Skeletal muscle satellite cell (primary cell): ENCODE results near the gene MGAT5B.
"Not testable (repeated sequence)": the region's sequence is repeated elsewhere in the genome, so short reads cannot be mapped to it uniquely, and the experiment has no call there.

Experiments
- H3K27me3 ChIP-seq: 2 replicates; pipeline ENCODE4 v1.7.0; 2013; ENCODE audit warnings: low read length; ENCODE audit not compliant: control insufficient read depth, insufficient read depth
- H3K36me3 ChIP-seq: 2 replicates; pipeline ENCODE4 v1.7.0; 2013; ENCODE audit warnings: mild to moderate bottlenecking, control low read depth, low read length; ENCODE audit not compliant: insufficient read depth
- H3K4me1 ChIP-seq: 2 replicates; pipeline ENCODE4 v1.7.0; 2013; ENCODE audit warnings: low read length; ENCODE audit not compliant: control insufficient read depth, insufficient read depth
- H3K4me2 ChIP-seq: 2 replicates; pipeline ENCODE4 v1.7.0; 2013; ENCODE audit warnings: mild to moderate bottlenecking, low read length
- H3K4me3 ChIP-seq: 2 replicates; pipeline ENCODE4 v1.7.0; 2013; ENCODE audit warnings: low read length
- H3K9ac ChIP-seq: 2 replicates; pipeline ENCODE4 v1.7.0; 2013; ENCODE audit warnings: mild to moderate bottlenecking, low read depth, low read length, moderate library complexity
- H3K9me3 ChIP-seq: replicated peaks from 2 replicates; pipeline ENCODE4 v1.7.0; 2013; ENCODE audit warnings: mild to moderate bottlenecking, control low read depth, low read length

The MGAT5B gene

DNA sequence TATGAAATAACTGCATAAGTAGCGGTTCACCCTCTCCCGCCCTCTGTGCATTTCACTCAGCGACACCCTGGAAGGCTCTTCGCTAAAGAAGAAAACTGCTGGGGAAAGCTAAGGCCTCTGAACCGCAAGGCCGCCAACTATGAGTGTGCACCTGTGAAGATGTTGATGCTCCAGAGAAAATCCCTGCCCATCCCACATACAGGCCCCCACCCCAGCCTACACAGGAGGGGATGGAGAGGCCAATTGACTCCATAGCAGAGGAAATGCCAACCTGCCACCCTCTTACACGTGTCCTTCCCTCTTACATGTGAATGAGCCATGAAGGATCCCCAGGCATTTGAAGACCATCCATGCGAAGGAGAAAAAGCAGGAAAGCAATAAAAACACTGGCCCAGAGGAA lies 104.8 kb downstream of the MGAT5B start:
- Histone ChIP-seq H3K27me3 (peaks cover 69% of the 10 kb centered on the region), H3K9ac (no peak overlapping the region), H3K4me3 (no peak overlapping the region), H3K4me2 (no peak overlapping the region), H3K4me1 (no peaks in the 10 kb centered on the region), H3K36me3 (no peaks in the 10 kb centered on the region), H3K9me3 (no peaks in the 10 kb centered on the region)

DNA sequence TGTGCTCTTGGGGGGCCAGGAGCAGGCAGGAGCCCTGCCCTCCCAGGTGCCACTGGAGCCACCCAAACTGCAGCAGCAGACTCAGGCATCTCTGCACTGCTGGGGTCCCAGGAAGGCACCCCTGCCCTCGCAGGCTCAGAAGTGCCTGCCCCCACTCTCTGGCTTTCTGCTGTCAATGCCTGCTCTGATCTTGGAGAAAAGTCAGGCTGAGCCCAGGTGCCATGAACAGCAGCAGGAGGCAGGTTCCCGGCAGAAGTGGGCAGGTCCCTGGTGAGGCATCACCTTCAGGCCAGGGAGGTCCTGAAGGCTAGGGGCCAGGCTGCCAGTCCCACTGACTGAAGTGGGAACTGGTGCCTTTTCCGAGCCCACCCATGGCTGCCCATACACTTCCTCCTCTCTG lies 106.5 kb downstream of the MGAT5B start:
- Histone ChIP-seq H3K27me3 (peaks cover 65% of the 10 kb centered on the region), H3K9me3 (no peaks in the 10 kb centered on the region), H3K4me2 (no peak overlapping the region), H3K4me1 (no peaks in the 10 kb centered on the region), H3K36me3 (no peaks in the 10 kb centered on the region), H3K4me3 (no peak overlapping the region), H3K9ac (no peak overlapping the region)

DNA sequence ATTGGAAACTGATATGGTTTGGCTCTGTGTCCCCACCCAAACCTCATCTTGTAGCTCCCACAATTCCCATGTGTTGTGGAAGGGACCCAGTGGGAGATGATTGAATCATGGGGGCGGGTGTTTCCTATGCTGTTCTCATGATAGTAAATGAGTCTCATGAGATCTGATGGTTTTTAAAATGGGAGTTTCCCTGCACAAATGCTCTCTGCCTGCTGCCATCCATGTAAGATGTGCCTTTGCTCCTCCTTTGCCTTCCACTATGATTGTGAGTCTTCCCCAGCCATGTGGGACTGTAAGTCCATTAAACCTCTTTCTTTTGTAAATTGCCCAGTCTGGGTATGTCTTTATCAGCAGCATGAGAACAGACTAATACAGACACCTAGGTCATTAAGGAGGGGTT lies 109.8 kb downstream of the MGAT5B start:
- H3K27me3 ChIP-seq: peaks cover 58% of the 10 kb centered on the region
- H3K4me2 ChIP-seq, H3K4me3 ChIP-seq: not testable (repeated sequence)

DNA sequence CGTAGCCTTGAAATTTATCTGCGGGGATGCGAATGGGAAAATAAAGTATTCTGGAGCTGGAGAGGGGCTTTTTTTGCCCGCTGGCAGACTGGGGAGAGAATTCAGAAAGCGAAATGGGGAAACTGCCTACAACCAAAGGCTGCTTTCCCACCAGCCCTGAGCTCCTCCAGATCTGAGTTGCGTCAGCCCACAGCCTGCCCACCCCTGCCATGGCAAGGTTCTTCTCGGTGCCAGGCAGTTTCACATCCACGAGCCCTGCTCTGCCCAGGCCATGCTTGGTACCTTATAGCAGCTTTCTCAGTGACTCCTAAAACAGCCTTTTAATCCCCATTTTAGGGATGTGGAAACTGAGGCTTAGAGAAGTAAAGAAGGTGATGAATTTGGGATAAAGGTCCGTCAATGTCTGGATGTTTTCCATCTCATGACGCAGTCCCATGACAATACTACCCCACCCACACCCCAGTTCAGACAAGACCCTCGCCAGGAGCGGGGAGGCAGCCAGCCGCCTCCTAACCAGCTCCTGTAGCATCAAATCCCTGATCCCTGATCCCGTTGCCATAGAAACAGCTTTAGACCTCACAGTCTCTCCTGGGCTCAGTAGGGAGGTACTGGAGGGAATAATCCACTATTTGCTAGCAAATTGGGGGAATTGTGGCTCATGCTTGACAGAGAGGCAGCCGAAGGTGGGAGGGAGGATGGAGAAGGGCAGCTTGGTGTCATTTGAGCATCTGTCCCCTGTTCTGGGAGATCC lies 113.5 kb downstream of the MGAT5B start:
- Histone ChIP-seq H3K4me3 (no peak overlapping the region), H3K4me2 (no peak overlapping the region), H3K27me3 (peaks cover 50% of the 10 kb centered on the region), H3K9me3 (no peaks in the 10 kb centered on the region), H3K9ac (no peak overlapping the region), H3K36me3 (no peaks in the 10 kb centered on the region), H3K4me1 (no peaks in the 10 kb centered on the region)

More for the DNA sequence above, 109.8 kb downstream of the MGAT5B start:
- H3K9me3 ChIP-seq, H3K9ac ChIP-seq, H3K4me1 ChIP-seq, H3K36me3 ChIP-seq: not testable (repeated sequence)

DNA sequence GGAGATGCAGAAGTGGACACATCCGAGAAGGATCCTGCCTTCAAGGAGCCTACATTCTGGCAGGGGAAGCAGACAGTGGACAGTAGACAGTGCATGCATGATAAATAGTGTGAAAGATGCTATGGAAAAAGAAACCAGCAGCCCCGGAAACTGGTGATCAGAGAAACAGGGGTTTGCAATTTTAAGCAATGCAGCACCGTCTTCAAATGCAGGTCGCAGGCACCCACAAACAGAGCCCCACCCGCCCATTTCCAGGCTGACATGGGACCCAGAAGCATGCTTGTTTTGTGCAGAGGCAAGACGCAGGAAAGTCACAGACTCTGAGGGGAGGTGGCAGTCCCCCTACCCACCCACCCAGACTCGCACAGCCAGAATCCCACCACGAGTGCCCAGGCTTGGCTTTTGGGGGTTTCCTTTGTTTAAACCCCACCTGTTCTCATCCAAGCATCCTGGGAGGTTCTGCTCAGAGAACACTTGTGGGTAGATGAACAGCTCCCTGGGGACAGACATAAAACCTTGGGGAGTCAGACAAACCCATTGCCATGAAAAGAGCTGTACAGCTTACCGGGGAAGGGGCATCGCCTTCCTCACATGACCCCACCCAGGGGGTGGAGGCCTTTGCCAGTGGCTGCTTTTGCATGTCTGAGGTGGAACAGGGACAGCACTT lies 114.3 kb downstream of the MGAT5B start:
- no peaks in the 10 kb centered on the region for H3K9me3 ChIP-seq
- no peaks in the 10 kb centered on the region for H3K4me1 ChIP-seq
- H3K36me3 ChIP-seq: no peaks in the 10 kb centered on the region
- no peak overlapping the region for H3K4me2 ChIP-seq
- H3K4me3 ChIP-seq: no peak overlapping the region
- no peak overlapping the region for H3K9ac ChIP-seq
- H3K27me3 ChIP-seq: peaks cover 55% of the 10 kb centered on the region

DNA sequence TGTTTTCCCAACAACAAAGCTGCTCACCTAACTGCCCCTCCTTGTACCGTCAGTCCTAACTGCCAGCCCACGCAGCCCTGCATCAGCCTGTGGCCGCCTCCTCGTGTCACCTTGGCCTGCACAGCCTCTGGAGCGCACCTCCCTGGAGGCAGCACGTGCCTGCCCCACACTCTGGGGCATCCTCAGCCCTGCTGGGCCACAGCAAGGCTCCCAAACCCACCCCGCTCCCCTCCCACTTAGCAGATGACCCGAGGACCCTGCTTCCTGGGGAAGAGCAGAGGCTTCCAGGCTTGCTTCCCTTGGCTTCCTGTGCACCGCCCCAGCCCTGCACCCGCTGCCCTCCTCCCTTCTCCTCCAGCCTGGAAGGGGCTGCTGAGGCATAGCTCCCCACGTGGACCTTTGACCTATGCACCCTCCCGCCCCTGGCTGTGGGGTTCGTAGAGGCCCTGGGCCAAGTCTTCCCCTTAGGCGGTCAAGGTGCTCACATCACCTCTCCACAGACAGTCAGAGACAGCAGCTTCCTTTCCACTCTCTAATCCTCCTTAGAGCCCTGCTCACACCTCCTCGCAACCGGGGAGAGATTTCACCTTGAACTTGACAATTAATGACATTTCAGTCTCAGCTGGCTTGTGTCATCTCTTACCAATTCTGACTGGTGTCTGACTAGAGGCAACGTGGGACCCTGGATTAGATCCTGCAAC lies 115.0 kb downstream of the MGAT5B start:
- Histone ChIP-seq H3K4me2 (no peak overlapping the region), H3K4me1 (no peaks in the 10 kb centered on the region), H3K27me3 (peaks cover 59% of the 10 kb centered on the region), H3K36me3 (no peaks in the 10 kb centered on the region), H3K9me3 (no peaks in the 10 kb centered on the region), H3K4me3 (no peak overlapping the region), H3K9ac (no peak overlapping the region)

DNA sequence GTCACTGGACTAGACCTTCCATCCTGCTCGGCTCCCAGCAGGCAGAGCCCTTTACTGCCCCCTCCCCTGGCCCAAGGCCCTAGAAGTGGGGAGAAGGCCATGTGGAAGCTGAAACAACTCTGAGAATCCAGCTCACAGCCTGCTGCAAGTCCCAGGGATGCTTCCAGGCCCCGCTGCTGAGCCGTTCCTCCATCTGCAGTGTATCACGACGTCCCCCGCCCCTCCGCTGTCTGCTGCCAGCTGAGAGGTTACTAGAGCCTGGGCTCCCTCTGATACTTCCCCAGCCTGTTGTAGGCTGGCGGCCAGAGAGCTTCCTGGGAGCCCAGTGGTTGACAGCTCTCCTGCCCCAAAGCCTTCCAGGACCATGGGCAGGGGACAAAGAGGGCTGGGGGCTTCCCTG lies 118.2 kb downstream of the MGAT5B start:
- Histone ChIP-seq H3K4me1 (no peaks in the 10 kb centered on the region), H3K4me3 (no peak overlapping the region), H3K36me3 (no peaks in the 10 kb centered on the region), H3K4me2 (no peak overlapping the region), H3K9ac (no peak overlapping the region), H3K27me3 (peaks cover 59% of the 10 kb centered on the region), H3K9me3 (no peaks in the 10 kb centered on the region)

DNA sequence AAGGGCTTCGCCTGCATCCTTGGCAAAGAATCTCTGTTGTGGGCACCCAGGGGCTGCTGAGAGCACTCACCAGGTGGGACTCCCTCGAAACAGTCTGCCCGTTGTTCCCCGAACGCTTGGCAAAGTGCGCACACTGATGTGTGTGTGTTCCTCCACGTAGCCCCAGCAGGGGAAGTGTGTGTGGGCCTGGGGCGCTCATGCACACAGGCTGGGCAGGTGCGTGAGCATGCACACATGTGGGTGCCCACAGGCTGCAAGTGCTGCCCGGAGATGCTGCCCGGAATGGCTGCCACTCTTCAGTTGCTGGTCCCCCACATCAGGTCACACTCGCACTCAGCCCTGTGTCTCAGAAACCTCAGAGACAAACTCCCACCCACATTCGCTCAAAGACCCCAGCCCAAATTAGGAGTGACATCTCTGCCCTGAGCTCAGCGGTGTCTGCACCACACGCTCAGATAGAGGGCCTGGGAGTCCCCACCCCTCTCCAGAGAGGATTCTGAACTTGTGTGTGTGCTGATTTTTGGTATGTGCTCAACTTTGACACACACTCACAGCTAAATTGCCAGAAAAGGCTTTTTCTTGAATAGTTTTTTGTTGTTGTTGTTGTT lies 119.4 kb downstream of the MGAT5B start:
- H3K27me3 ChIP-seq: peaks cover 58% of the 10 kb centered on the region
- no peaks in the 10 kb centered on the region for H3K9me3 ChIP-seq
- H3K4me1 ChIP-seq: no peaks in the 10 kb centered on the region
- no peak overlapping the region for H3K9ac ChIP-seq
- no peak overlapping the region for H3K4me2 ChIP-seq
- H3K4me3 ChIP-seq: no peak overlapping the region
- no peaks in the 10 kb centered on the region for H3K36me3 ChIP-seq

DNA sequence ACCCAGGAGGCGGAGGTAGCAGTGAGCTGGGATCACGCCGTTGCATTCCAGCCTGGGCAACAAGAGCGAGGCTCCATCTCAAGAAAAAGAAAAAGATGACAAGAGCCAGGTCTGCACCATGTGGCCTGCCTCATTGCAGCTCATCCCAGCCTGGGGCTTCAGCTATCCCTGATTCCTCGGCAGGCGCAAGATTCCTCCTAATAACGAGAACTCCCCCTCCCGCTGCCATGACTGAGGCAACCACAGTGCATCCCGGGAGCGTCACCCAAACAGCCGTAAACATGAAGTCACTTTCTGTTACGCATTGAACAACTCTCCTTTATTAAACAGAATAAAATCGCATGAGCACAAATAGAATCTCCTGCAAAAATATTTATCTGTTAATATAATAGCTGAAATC lies 120.6 kb downstream of the MGAT5B start:
- peaks cover 55% of the 10 kb centered on the region for H3K27me3 ChIP-seq
- H3K9ac ChIP-seq: no peak overlapping the region
- no peak overlapping the region for H3K4me2 ChIP-seq
- no peak overlapping the region for H3K4me3 ChIP-seq
- no peaks in the 10 kb centered on the region for H3K36me3 ChIP-seq
- H3K9me3 ChIP-seq: no peaks in the 10 kb centered on the region
- H3K4me1 ChIP-seq: no peaks in the 10 kb centered on the region

DNA sequence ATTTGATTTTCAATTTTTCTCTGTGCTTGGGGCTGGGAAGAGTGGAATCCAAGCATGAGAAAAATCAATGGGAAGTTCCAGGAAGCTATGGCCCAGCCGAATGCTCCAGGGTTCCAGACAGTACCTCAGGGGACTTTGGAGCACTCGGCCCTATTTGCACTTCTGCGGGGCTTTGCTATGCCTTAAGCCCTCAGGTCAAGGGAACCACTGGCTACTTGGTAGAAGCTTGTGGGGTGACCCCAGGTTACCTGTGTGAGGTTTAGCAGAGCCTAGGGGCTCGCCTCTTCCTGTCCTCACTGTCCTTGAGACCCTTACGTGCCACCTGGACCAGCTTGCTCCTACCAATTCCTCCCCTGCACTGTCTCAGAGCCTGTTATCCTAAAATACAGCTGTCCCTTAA lies 121.3 kb downstream of the MGAT5B start:
- Histone ChIP-seq H3K4me2 (no peak overlapping the region), H3K9me3 (no peaks in the 10 kb centered on the region), H3K27me3 (peaks cover 55% of the 10 kb centered on the region), H3K4me1 (no peaks in the 10 kb centered on the region), H3K9ac (no peak overlapping the region), H3K36me3 (no peaks in the 10 kb centered on the region), H3K4me3 (no peak overlapping the region)

DNA sequence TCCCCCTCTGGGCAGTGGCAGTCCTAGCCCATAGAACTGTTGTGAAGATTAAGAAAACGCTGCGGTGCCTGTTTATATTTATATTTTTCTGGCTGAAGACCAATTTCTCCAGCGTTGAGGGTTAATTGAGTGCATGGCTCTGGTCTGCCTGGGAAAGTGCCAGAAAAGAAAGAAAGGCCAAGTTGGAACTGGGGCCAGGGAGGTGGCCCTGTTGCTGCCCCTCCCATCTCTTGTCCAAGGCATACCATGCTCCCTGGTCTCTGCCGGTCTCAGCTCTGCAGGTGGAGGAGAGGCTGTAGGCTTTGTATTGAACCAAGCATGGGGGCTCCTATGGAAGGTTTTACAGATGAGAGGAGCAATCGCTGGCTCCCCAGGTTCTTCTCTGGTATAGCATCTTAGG lies 124.7 kb downstream of the MGAT5B start:
- Histone ChIP-seq H3K9ac (no peak overlapping the region), H3K27me3 (peaks cover 60% of the 10 kb centered on the region), H3K36me3 (no peaks in the 10 kb centered on the region), H3K4me3 (no peak overlapping the region), H3K4me2 (no peak overlapping the region), H3K4me1 (no peaks in the 10 kb centered on the region), H3K9me3 (no peaks in the 10 kb centered on the region)
